Stimulated activated CD4-positive, alpha-beta T cell treated with anti-CD3 and anti-CD28 coated beads, Interleukin-12 subunit alpha, Interleukin-12 subunit beta, amount 100 ng/mL, for 48 hours (primary cell): ENCODE measurements around the gene RNF44.

Source experiments
- DNase-seq, 3 donors: peaks; one replicate each; pipeline ENCODE4 v3.0.0-alpha.2; 2020; ENCODE audit warnings: low read depth in 2 of 3, low spot score in 1 of 3

Gene RNF44

GRCh38 chr5:176535664-176536131 lies 1.5 kb downstream of the RNF44 start:
- DNase-seq = no peak

- DNase-seq = no peak
These were observed 2.0 kb downstream of the RNF44 start for GRCh38 chr5:176535101-176535663.

GRCh38 chr5:176534640-176535039 lies 2.6 kb downstream of the RNF44 start:
- DNase-seq = no peak

GRCh38 chr5:176533894-176534611 lies 3.1 kb downstream of the RNF44 start:
- DNase-seq = no peak

GRCh38 chr5:176533390-176533789 lies 3.8 kb downstream of the RNF44 start:
- no peak for DNase-seq

GRCh38 chr5:176532795-176533194 lies 4.4 kb downstream of the RNF44 start:
- DNase-seq = no peak

GRCh38 chr5:176531902-176532493 lies 5.2 kb downstream of the RNF44 start:
- no peak for DNase-seq

GRCh38 chr5:176530983-176531901 lies 6.0 kb downstream of the RNF44 start:
- DNase-seq = no peak

GRCh38 chr5:176530393-176530982 lies 6.7 kb downstream of the RNF44 start:
- no peak for DNase-seq

- DNase-seq = no peak
These were observed 7.5 kb downstream of the RNF44 start for GRCh38 chr5:176529741-176530141.

GRCh38 chr5:176529116-176529740 lies 8.0 kb downstream of the RNF44 start:
- DNase-seq = no peak

GRCh38 chr5:176528761-176529115 lies 8.5 kb downstream of the RNF44 start:
- no peak for DNase-seq

- DNase-seq = no peak
These were observed 8.9 kb downstream of the RNF44 start for GRCh38 chr5:176528301-176528700.

- no peak for DNase-seq
These were observed 9.7 kb downstream of the RNF44 start for GRCh38 chr5:176527246-176528222.

GRCh38 chr5:176526462-176526861 lies 10.7 kb downstream of the RNF44 start:
- no peak for DNase-seq

- DNase-seq = no peak
These were observed 11.5 kb downstream of the RNF44 start for GRCh38 chr5:176525677-176526076.

GRCh38 chr5:176524987-176525386 lies 12.2 kb downstream of the RNF44 start:
- DNase-seq = no peak

- DNase-seq = no peak
These were observed 13.1 kb downstream of the RNF44 start for GRCh38 chr5:176524138-176524537.

GRCh38 chr5:176521699-176522263 lies 15.4 kb downstream of the RNF44 start:
- no peak for DNase-seq
